ENCODE measurements around the gene STUM. TPM values are rescaled to one million over a fixed set of nuclear protein-coding genes. Genes with fewer than 3 reads are reported as not detected.
A peak's percentile ranks its signal among the peaks of the same experiment; 100 is the strongest.

The STUM gene
- total and polyA plus RNA-seq, 4 donors: 4.8 to 21.1 (median 15.0) TPM

- Histone ChIP-seq H3K36me3 (ENCODE audit: control insufficient read depth, insufficient read depth, low read length) (no peaks in the 10 kb centered on the region), H3K4me3 (ENCODE audit: low read depth, low read length) (no peak overlapping the region), H3K9me3 (ENCODE audit: control insufficient read depth, insufficient read depth, low read length) (no peaks in the 10 kb centered on the region), H3K4me1 (ENCODE audit: control insufficient read depth, insufficient read depth, low read length) (peaks cover 26% of the 10 kb centered on the region), H3K27ac (ENCODE audit: low read depth, low read length) (no peak overlapping the region), H3K27me3 (ENCODE audit: control insufficient read depth, insufficient read depth, low read length) (peaks cover 2% of the 10 kb centered on the region)
- no peak for DNase-seq (ENCODE audit: low read depth in 4 of 6, low spot score in 6 of 6)
- WGBS (ENCODE audit: insufficient coverage): 81% methylated on average over 4 of the region's 5 CpGs
Measured at GRCh38 chr1:226545836-226546596, 2.5 kb upstream of the STUM start.

GRCh38 chr1:226546926-226547325 lies 1.6 kb upstream of the STUM start:
- Histone ChIP-seq H3K36me3 (ENCODE audit: control insufficient read depth, insufficient read depth, low read length) (no peaks in the 10 kb centered on the region), H3K27me3 (ENCODE audit: control insufficient read depth, insufficient read depth, low read length) (peaks cover 2% of the 10 kb centered on the region), H3K9me3 (ENCODE audit: control insufficient read depth, insufficient read depth, low read length) (no peaks in the 10 kb centered on the region), H3K27ac (ENCODE audit: low read depth, low read length) (no peak overlapping the region), H3K4me1 (ENCODE audit: control insufficient read depth, insufficient read depth, low read length) (peaks cover 31% of the 10 kb centered on the region), H3K4me3 (ENCODE audit: low read depth, low read length) (no peak overlapping the region)
- 93% methylated on average over 3 of the region's 4 CpGs for WGBS (ENCODE audit: insufficient coverage)
- no peak for DNase-seq (ENCODE audit: low read depth in 4 of 6, low spot score in 6 of 6)

GRCh38 chr1:226547754-226548191 lies 791 bp upstream of the STUM start:
- no peak overlapping the region for H3K27ac ChIP-seq (ENCODE audit: low read depth, low read length)
- H3K27me3 ChIP-seq (ENCODE audit: control insufficient read depth, insufficient read depth, low read length): peaks cover 2% of the 10 kb centered on the region
- H3K36me3 ChIP-seq (ENCODE audit: control insufficient read depth, insufficient read depth, low read length): no peaks in the 10 kb centered on the region
- H3K4me1 ChIP-seq (ENCODE audit: control insufficient read depth, insufficient read depth, low read length): peaks cover 31% of the 10 kb centered on the region
- 6% methylated on average over 6 of the region's 16 CpGs for WGBS (ENCODE audit: insufficient coverage)
- no peak overlapping the region for H3K4me3 ChIP-seq (ENCODE audit: low read depth, low read length)
- no peaks in the 10 kb centered on the region for H3K9me3 ChIP-seq (ENCODE audit: control insufficient read depth, insufficient read depth, low read length)
- peak in 5 of 6 donors; percentile 73 to 97 (median 86) for DNase-seq (ENCODE audit: low read depth in 4 of 6, low spot score in 6 of 6)

- Histone ChIP-seq H3K4me1 (ENCODE audit: control insufficient read depth, insufficient read depth, low read length) (peaks cover 31% of the 10 kb centered on the region), H3K36me3 (ENCODE audit: control insufficient read depth, insufficient read depth, low read length) (no peaks in the 10 kb centered on the region), H3K9me3 (ENCODE audit: control insufficient read depth, insufficient read depth, low read length) (no peaks in the 10 kb centered on the region), H3K27ac (ENCODE audit: low read depth, low read length) (peak overlapping the region; percentile 20), H3K4me3 (ENCODE audit: low read depth, low read length) (peak overlapping the region; percentile 38), H3K27me3 (ENCODE audit: control insufficient read depth, insufficient read depth, low read length) (peaks cover 2% of the 10 kb centered on the region)
- peak in 1 of 6 donors; percentile 42 for DNase-seq (ENCODE audit: low read depth in 4 of 6, low spot score in 6 of 6)
- WGBS (ENCODE audit: insufficient coverage): under 1% methylated on average over 68 of the region's 73 CpGs
Measured at GRCh38 chr1:226549094-226549936, 751 bp downstream of the STUM start.

GRCh38 chr1:226549937-226550671 lies 1.5 kb downstream of the STUM start:
- Histone ChIP-seq H3K4me1 (ENCODE audit: control insufficient read depth, insufficient read depth, low read length) (peaks cover 31% of the 10 kb centered on the region), H3K36me3 (ENCODE audit: control insufficient read depth, insufficient read depth, low read length) (no peaks in the 10 kb centered on the region), H3K9me3 (ENCODE audit: control insufficient read depth, insufficient read depth, low read length) (no peaks in the 10 kb centered on the region), H3K27me3 (ENCODE audit: control insufficient read depth, insufficient read depth, low read length) (peaks cover 2% of the 10 kb centered on the region), H3K4me3 (ENCODE audit: low read depth, low read length) (peak overlapping the region; percentile 38), H3K27ac (ENCODE audit: low read depth, low read length) (peak overlapping the region; percentile 49)
- peak in 2 of 6 donors; percentile 76 to 88 for DNase-seq (ENCODE audit: low read depth in 4 of 6, low spot score in 6 of 6)
- 2% methylated on average over 20 of the region's 21 CpGs for WGBS (ENCODE audit: insufficient coverage)

- H3K27me3 ChIP-seq (ENCODE audit: control insufficient read depth, insufficient read depth, low read length): peaks cover 2% of the 10 kb centered on the region
- H3K9me3 ChIP-seq (ENCODE audit: control insufficient read depth, insufficient read depth, low read length): no peaks in the 10 kb centered on the region
- no peak overlapping the region for H3K4me3 ChIP-seq (ENCODE audit: low read depth, low read length)
- H3K27ac ChIP-seq (ENCODE audit: low read depth, low read length): peak overlapping the region; percentile 49
- no peaks in the 10 kb centered on the region for H3K36me3 ChIP-seq (ENCODE audit: control insufficient read depth, insufficient read depth, low read length)
- H3K4me1 ChIP-seq (ENCODE audit: control insufficient read depth, insufficient read depth, low read length): peaks cover 31% of the 10 kb centered on the region
- 49% methylated on average over 3 of the region's 5 CpGs for WGBS (ENCODE audit: insufficient coverage)
- DNase-seq (ENCODE audit: low read depth in 4 of 6, low spot score in 6 of 6): no peak
Measured at GRCh38 chr1:226550672-226551041, 2.1 kb downstream of the STUM start.

GRCh38 chr1:226551299-226551698 lies 2.7 kb downstream of the STUM start:
- H3K27me3 ChIP-seq (ENCODE audit: control insufficient read depth, insufficient read depth, low read length): peaks cover 2% of the 10 kb centered on the region
- WGBS (ENCODE audit: insufficient coverage): 35% methylated on average over 2 of the region's 2 CpGs
- peaks cover 31% of the 10 kb centered on the region for H3K4me1 ChIP-seq (ENCODE audit: control insufficient read depth, insufficient read depth, low read length)
- H3K4me3 ChIP-seq (ENCODE audit: low read depth, low read length): no peak overlapping the region
- H3K27ac ChIP-seq (ENCODE audit: low read depth, low read length): no peak overlapping the region
- DNase-seq (ENCODE audit: low read depth in 4 of 6, low spot score in 6 of 6): peak in 2 of 6 donors; percentile 85 to 86
- no peaks in the 10 kb centered on the region for H3K36me3 ChIP-seq (ENCODE audit: control insufficient read depth, insufficient read depth, low read length)
- H3K9me3 ChIP-seq (ENCODE audit: control insufficient read depth, insufficient read depth, low read length): no peaks in the 10 kb centered on the region

GRCh38 chr1:226552061-226552460 lies 3.5 kb downstream of the STUM start:
- Histone ChIP-seq H3K9me3 (ENCODE audit: control insufficient read depth, insufficient read depth, low read length) (no peaks in the 10 kb centered on the region), H3K4me1 (ENCODE audit: control insufficient read depth, insufficient read depth, low read length) (peaks cover 31% of the 10 kb centered on the region), H3K36me3 (ENCODE audit: control insufficient read depth, insufficient read depth, low read length) (no peaks in the 10 kb centered on the region), H3K27ac (ENCODE audit: low read depth, low read length) (no peak overlapping the region), H3K27me3 (ENCODE audit: control insufficient read depth, insufficient read depth, low read length) (peaks cover 2% of the 10 kb centered on the region), H3K4me3 (ENCODE audit: low read depth, low read length) (no peak overlapping the region)
- no CpG with 5 or more reads among the region's 4 CpGs for WGBS (ENCODE audit: insufficient coverage)
- no peak for DNase-seq (ENCODE audit: low read depth in 4 of 6, low spot score in 6 of 6)

- no peak for DNase-seq (ENCODE audit: low read depth in 4 of 6, low spot score in 6 of 6)
- no peaks in the 10 kb centered on the region for H3K36me3 ChIP-seq (ENCODE audit: control insufficient read depth, insufficient read depth, low read length)
Measured at GRCh38 chr1:226553266-226553923, 4.8 kb downstream of the STUM start.

More at GRCh38 chr1:226553266-226553923, 4.8 kb downstream of the STUM start:
- 100% methylated on average over 1 of the region's 2 CpGs for WGBS (ENCODE audit: insufficient coverage)
- Histone ChIP-seq H3K4me3 (ENCODE audit: low read depth, low read length) (no peak overlapping the region), H3K9me3 (ENCODE audit: control insufficient read depth, insufficient read depth, low read length) (no peaks in the 10 kb centered on the region), H3K4me1 (ENCODE audit: control insufficient read depth, insufficient read depth, low read length) (peaks cover 26% of the 10 kb centered on the region), H3K27ac (ENCODE audit: low read depth, low read length) (no peak overlapping the region), H3K27me3 (ENCODE audit: control insufficient read depth, insufficient read depth, low read length) (peaks cover under 1% of the 10 kb centered on the region)
